ENCODE results near the gene IMMP2L.
"Not testable (repeated sequence)": the region's sequence is repeated elsewhere in the genome, so short reads cannot be mapped to it uniquely, and the experiment has no call there.

IMMP2L gene

GRCh38 chr7:111301891-111302290 is 260.4 kb downstream of the IMMP2L start:
- DNase-seq (ENCODE audit: extremely low spot score), result no peak
- CTCF ChIA-PET, result no interaction called here
- POLR2A ChIA-PET, result no interaction called here
- TF ChIP-seq BHLHE40 (IDR thresholded peaks at IDR 0.05; ENCODE audit: borderline replicate concordance), result no peak
- no peak for TF ChIP-seq ELF4 (IDR thresholded peaks at IDR 0.05)
- TF ChIP-seq PKNOX1 (IDR thresholded peaks at IDR 0.05), result no peak
- no peak for TF ChIP-seq FOXM1 (IDR thresholded peaks at IDR 0.05; ENCODE audit: borderline replicate concordance)
- TF ChIP-seq SP1 (IDR thresholded peaks at IDR 0.05), result no peak
- TF ChIP-seq CTBP1 (IDR thresholded peaks at IDR 0.05; ENCODE audit: borderline replicate concordance), result no peak
- TF ChIP-seq ZNF384 (IDR thresholded peaks at IDR 0.05), result no peak
- no peak for TF ChIP-seq ARNT (IDR thresholded peaks at IDR 0.05)

GRCh38 chr7:111294494-111294893 is 267.8 kb downstream of the IMMP2L start:
- TF ChIP-seq SUZ12 (IDR thresholded peaks at IDR 0.05) (no peak), PKNOX1 (IDR thresholded peaks at IDR 0.05) (no peak), L3MBTL2 (conservative IDR thresholded peaks at IDR 0.05) (no peak), LEF1 (IDR thresholded peaks at IDR 0.05; ENCODE audit: borderline replicate concordance) (no peak), ARNT (IDR thresholded peaks at IDR 0.05) (no peak), FOXA1 (IDR thresholded peaks at IDR 0.05) (no peak), CTBP1 (IDR thresholded peaks at IDR 0.05; ENCODE audit: borderline replicate concordance) (no peak), FOXK2 (IDR thresholded peaks at IDR 0.05) (no peak), BHLHE40 (IDR thresholded peaks at IDR 0.05; ENCODE audit: borderline replicate concordance) (no peak), SP1 (IDR thresholded peaks at IDR 0.05) (no peak), FOXM1 (IDR thresholded peaks at IDR 0.05; ENCODE audit: borderline replicate concordance) (no peak), HDGF (IDR thresholded peaks at IDR 0.05; ENCODE audit: borderline replicate concordance) (no peak), ZNF384 (IDR thresholded peaks at IDR 0.05) (no peak), NFRKB (IDR thresholded peaks at IDR 0.05) (no peak), TARDBP (IDR thresholded peaks at IDR 0.05) (no peak), ELF4 (IDR thresholded peaks at IDR 0.05) (no peak)
- ChIA-PET POLR2A (no interaction called here), CTCF (no interaction called here)
- no peak for DNase-seq (ENCODE audit: extremely low spot score)

GRCh38 chr7:111292026-111292470 is 270.2 kb downstream of the IMMP2L start:
- DNase-seq (ENCODE audit: extremely low spot score), result no peak
- ChIA-PET CTCF (no interaction called here), POLR2A (no interaction called here)
- TF ChIP-seq FOXM1 (IDR thresholded peaks at IDR 0.05; ENCODE audit: borderline replicate concordance) (no peak), PKNOX1 (IDR thresholded peaks at IDR 0.05) (no peak), L3MBTL2 (conservative IDR thresholded peaks at IDR 0.05) (no peak)

- ChIA-PET CTCF (interaction anchor here (0.7 kb wide), 1 partner anchor 125 kb away, joined by 5 read pairs; no protein-coding TSS in a partner anchor), POLR2A (no interaction called here)
- DNase-seq (ENCODE audit: extremely low spot score), result no peak
- TF ChIP-seq L3MBTL2 (conservative IDR thresholded peaks at IDR 0.05) (no peak), HDGF (IDR thresholded peaks at IDR 0.05; ENCODE audit: borderline replicate concordance) (no peak), ZNF384 (IDR thresholded peaks at IDR 0.05) (no peak), FOXM1 (IDR thresholded peaks at IDR 0.05; ENCODE audit: borderline replicate concordance) (no peak), SP1 (IDR thresholded peaks at IDR 0.05) (no peak), CTBP1 (IDR thresholded peaks at IDR 0.05; ENCODE audit: borderline replicate concordance) (no peak), PKNOX1 (IDR thresholded peaks at IDR 0.05) (no peak), ARNT (IDR thresholded peaks at IDR 0.05) (no peak), FOXA1 (IDR thresholded peaks at IDR 0.05) (no peak), LEF1 (IDR thresholded peaks at IDR 0.05; ENCODE audit: borderline replicate concordance) (no peak), FOXK2 (IDR thresholded peaks at IDR 0.05) (no peak), ELF4 (IDR thresholded peaks at IDR 0.05) (no peak), TARDBP (IDR thresholded peaks at IDR 0.05) (no peak)
Observed at GRCh38 chr7:111290982-111291381, 271.3 kb downstream of the IMMP2L start.

- ChIA-PET POLR2A (no interaction called here), CTCF (no interaction called here)
- no peak for DNase-seq (ENCODE audit: extremely low spot score)
- TF ChIP-seq FOXK2 (IDR thresholded peaks at IDR 0.05), result no peak
- no peak for TF ChIP-seq SP1 (IDR thresholded peaks at IDR 0.05)
- no peak for TF ChIP-seq NFRKB (IDR thresholded peaks at IDR 0.05)
- TF ChIP-seq CTBP1 (IDR thresholded peaks at IDR 0.05; ENCODE audit: borderline replicate concordance), result no peak
- no peak for TF ChIP-seq BHLHE40 (IDR thresholded peaks at IDR 0.05; ENCODE audit: borderline replicate concordance)
- no peak for TF ChIP-seq LEF1 (IDR thresholded peaks at IDR 0.05; ENCODE audit: borderline replicate concordance)
- TF ChIP-seq FOXA1 (IDR thresholded peaks at IDR 0.05), result no peak
Observed at GRCh38 chr7:111290419-111290818, 271.9 kb downstream of the IMMP2L start.

GRCh38 chr7:111288441-111288840 is 273.9 kb downstream of the IMMP2L start:
- CTCF ChIA-PET; DNase-seq (ENCODE audit: extremely low spot score); POLR2A ChIA-PET: not testable (repeated sequence)

GRCh38 chr7:111282626-111283025 is 279.7 kb downstream of the IMMP2L start:
- TF ChIP-seq ZNF384 (IDR thresholded peaks at IDR 0.05) (no peak), HDGF (IDR thresholded peaks at IDR 0.05; ENCODE audit: borderline replicate concordance) (no peak), FOXK2 (IDR thresholded peaks at IDR 0.05) (no peak), SUZ12 (IDR thresholded peaks at IDR 0.05) (no peak), FOXM1 (IDR thresholded peaks at IDR 0.05; ENCODE audit: borderline replicate concordance) (no peak), NFRKB (IDR thresholded peaks at IDR 0.05) (no peak), BHLHE40 (IDR thresholded peaks at IDR 0.05; ENCODE audit: borderline replicate concordance) (no peak), FOXA1 (IDR thresholded peaks at IDR 0.05) (no peak), PKNOX1 (IDR thresholded peaks at IDR 0.05) (no peak), SP1 (IDR thresholded peaks at IDR 0.05) (no peak), LEF1 (IDR thresholded peaks at IDR 0.05; ENCODE audit: borderline replicate concordance) (no peak), TARDBP (IDR thresholded peaks at IDR 0.05) (no peak), CTBP1 (IDR thresholded peaks at IDR 0.05; ENCODE audit: borderline replicate concordance) (no peak), ELF4 (IDR thresholded peaks at IDR 0.05) (no peak), ARNT (IDR thresholded peaks at IDR 0.05) (no peak), L3MBTL2 (conservative IDR thresholded peaks at IDR 0.05) (no peak)
- CTCF ChIA-PET, result no interaction called here
- POLR2A ChIA-PET, result no interaction called here
- DNase-seq (ENCODE audit: extremely low spot score), result no peak
